ENCODE measurements around the gene RPL38.
A peak's percentile ranks its signal among the peaks of the same experiment; 100 is the strongest.
"Not testable (repeated sequence)": the region's sequence is repeated elsewhere in the genome, so short reads cannot be mapped to it uniquely, and the experiment has no call there.

Gene RPL38

GRCh38 chr17:74182041-74182723 lies 21.3 kb upstream of the RPL38 start:
- Histone ChIP-seq H3K27ac (no peak overlapping the region), H3K4me3 (no peak overlapping the region)

- Histone ChIP-seq H3K4me3 (no peak overlapping the region), H3K27ac (no peak overlapping the region)
These were observed 20.1 kb upstream of the RPL38 start for GRCh38 chr17:74183411-74183810.

GRCh38 chr17:74185571-74186185 lies 17.8 kb upstream of the RPL38 start:
- Histone ChIP-seq H3K4me3 (no peak overlapping the region), H3K27ac (no peak overlapping the region)

GRCh38 chr17:74186498-74186897 lies 17.0 kb upstream of the RPL38 start:
- H3K4me3 ChIP-seq, result no peak overlapping the region
- H3K27ac ChIP-seq, result no peak overlapping the region

- no peak overlapping the region for H3K27ac ChIP-seq
- no peak overlapping the region for H3K4me3 ChIP-seq
These were observed 15.7 kb upstream of the RPL38 start for GRCh38 chr17:74187761-74188160.

- H3K27ac ChIP-seq, result not testable (repeated sequence)
These were observed 14.8 kb upstream of the RPL38 start for GRCh38 chr17:74188687-74189086.

GRCh38 chr17:74190154-74190553 lies 13.3 kb upstream of the RPL38 start:
- Histone ChIP-seq H3K4me3 (no peak overlapping the region), H3K27ac (no peak overlapping the region)

More at GRCh38 chr17:74188687-74189086, 14.8 kb upstream of the RPL38 start:
- H3K4me3 ChIP-seq, result not testable (repeated sequence)

GRCh38 chr17:74190807-74191406 lies 12.6 kb upstream of the RPL38 start:
- no peak overlapping the region for H3K27ac ChIP-seq
- H3K4me3 ChIP-seq, result no peak overlapping the region

GRCh38 chr17:74192950-74193781 lies 10.3 kb upstream of the RPL38 start:
- peak overlapping the region in 2 of 21 experiments; percentile 12 to 63 for H3K27ac ChIP-seq
- H3K4me3 ChIP-seq, result no peak overlapping the region

GRCh38 chr17:74194682-74195081 lies 8.8 kb upstream of the RPL38 start:
- Histone ChIP-seq H3K27ac (no peak overlapping the region), H3K4me3 (no peak overlapping the region)

- Histone ChIP-seq H3K4me3 (no peak overlapping the region), H3K27ac (no peak overlapping the region)
These were observed 6.7 kb upstream of the RPL38 start for GRCh38 chr17:74196541-74197317.

GRCh38 chr17:74197801-74198200 lies 5.7 kb upstream of the RPL38 start:
- Histone ChIP-seq H3K4me3 (no peak overlapping the region), H3K27ac (no peak overlapping the region)

- Histone ChIP-seq H3K27ac (no peak overlapping the region), H3K4me3 (no peak overlapping the region)
These were observed 4.8 kb upstream of the RPL38 start for GRCh38 chr17:74198694-74199093.

- Histone ChIP-seq H3K27ac (no peak overlapping the region), H3K4me3 (no peak overlapping the region)
These were observed 4.0 kb upstream of the RPL38 start for GRCh38 chr17:74199306-74200092.

GRCh38 chr17:74200112-74200511 lies 3.4 kb upstream of the RPL38 start:
- no peak overlapping the region for H3K4me3 ChIP-seq
- no peak overlapping the region for H3K27ac ChIP-seq

- Histone ChIP-seq H3K4me3 (no peak overlapping the region), H3K27ac (no peak overlapping the region)
These were observed 2.2 kb upstream of the RPL38 start for GRCh38 chr17:74201250-74201649.

GRCh38 chr17:74201948-74202347 lies 1.5 kb upstream of the RPL38 start:
- Histone ChIP-seq H3K4me3 (no peak overlapping the region), H3K27ac (no peak overlapping the region)

GRCh38 chr17:74202938-74203337 lies 540 bp upstream of the RPL38 start:
- no peak overlapping the region for H3K27ac ChIP-seq
- H3K4me3 ChIP-seq, result peak overlapping the region in 4 of 7 experiments; percentile 76 to 96 (median 90)

GRCh38 chr17:74204474-74204873 lies 996 bp downstream of the RPL38 start:
- H3K4me3 ChIP-seq, result peak overlapping the region; percentile 76 to 96 (median 92)
- peak overlapping the region in 18 of 21 experiments; percentile 70 to 95 (median 88) for H3K27ac ChIP-seq
